ENCODE results near the gene CYTH3. TPM values are rescaled to one million over a fixed set of nuclear protein-coding genes. Genes with fewer than 3 reads are reported as not detected.

Gene CYTH3
- polyA plus RNA-seq, 2 of the 4 experiments (the other 2 are of a cell fraction) = 18.6 to 24.2 TPM

GRCh38 chr7:6162650-6163366 is 109.6 kb downstream of the CYTH3 start:
- H3K4me1 ChIP-seq = no peaks in the 10 kb centered on the region
- H3K27ac ChIP-seq = no peak overlapping the region
- no peak overlapping the region for H3K4me3 ChIP-seq
- no peak for ATAC-seq
- ChIA-PET POLR2A (no interaction called here), CTCF (interaction anchor here (0.6 to 5.8 kb wide), 4 partner anchors 10 to 162 kb away, joined by 3 to 102 read pairs (median 4); no protein-coding TSS in a partner anchor)
- no peaks in the 10 kb centered on the region for H3K9me3 ChIP-seq
- TF ChIP-seq FOXS1 (CRISPR knock-in tag; IDR thresholded peaks at IDR 0.05) (no peak), CHD2 (IDR thresholded peaks at IDR 0.05; ENCODE audit: low read length, partially characterized antibody) (no peak), NPAS2 (CRISPR knock-in tag; IDR thresholded peaks at IDR 0.05; ENCODE audit: borderline replicate concordance) (no peak), JUN (IDR thresholded peaks at IDR 0.05) (no peak), ZC3H11A (IDR thresholded peaks at IDR 0.05) (no peak), GATA3 (IDR thresholded peaks at IDR 0.05; ENCODE audit: borderline replicate concordance) (no peak), HEYL (CRISPR knock-in tag; IDR thresholded peaks at IDR 0.05) (no peak), CHD4 (IDR thresholded peaks at IDR 0.05; ENCODE audit: borderline replicate concordance) (no peak)
- WGBS (ENCODE audit: missing lambda C conversion rate) = 89% methylated on average over 18 of the region's 18 CpGs
- no peak for FAIRE-seq
- no peak for DNase-seq (ENCODE audit: low read depth in 1 of 2, low spot score in 1 of 2)
- H3K4me2 ChIP-seq = no peak overlapping the region

- no peaks in the 10 kb centered on the region for H3K9me3 ChIP-seq
- H3K4me3 ChIP-seq = no peak overlapping the region
- FAIRE-seq (no peak), DNase-seq (ENCODE audit: low read depth in 1 of 2, low spot score in 1 of 2) (no peak), ATAC-seq (no peak)
- H3K27ac ChIP-seq = no peak overlapping the region
- POLR2A ChIA-PET = no interaction called here
- TF ChIP-seq MAZ (IDR thresholded peaks at IDR 0.05; ENCODE audit: borderline replicate concordance, low read depth, low read length) = no peak
- no peak for TF ChIP-seq KDM1A (IDR thresholded peaks at IDR 0.05; ENCODE audit: low read depth)
- no peak for TF ChIP-seq JUN (IDR thresholded peaks at IDR 0.05)
- TF ChIP-seq HES2 (IDR thresholded peaks at IDR 0.05) = no peak
- no peak for TF ChIP-seq PHF8 (IDR thresholded peaks at IDR 0.05; ENCODE audit: borderline replicate concordance, low read depth)
- no peak for TF ChIP-seq CBX8 (IDR thresholded peaks at IDR 0.05)
- TF ChIP-seq, protein P1, sequence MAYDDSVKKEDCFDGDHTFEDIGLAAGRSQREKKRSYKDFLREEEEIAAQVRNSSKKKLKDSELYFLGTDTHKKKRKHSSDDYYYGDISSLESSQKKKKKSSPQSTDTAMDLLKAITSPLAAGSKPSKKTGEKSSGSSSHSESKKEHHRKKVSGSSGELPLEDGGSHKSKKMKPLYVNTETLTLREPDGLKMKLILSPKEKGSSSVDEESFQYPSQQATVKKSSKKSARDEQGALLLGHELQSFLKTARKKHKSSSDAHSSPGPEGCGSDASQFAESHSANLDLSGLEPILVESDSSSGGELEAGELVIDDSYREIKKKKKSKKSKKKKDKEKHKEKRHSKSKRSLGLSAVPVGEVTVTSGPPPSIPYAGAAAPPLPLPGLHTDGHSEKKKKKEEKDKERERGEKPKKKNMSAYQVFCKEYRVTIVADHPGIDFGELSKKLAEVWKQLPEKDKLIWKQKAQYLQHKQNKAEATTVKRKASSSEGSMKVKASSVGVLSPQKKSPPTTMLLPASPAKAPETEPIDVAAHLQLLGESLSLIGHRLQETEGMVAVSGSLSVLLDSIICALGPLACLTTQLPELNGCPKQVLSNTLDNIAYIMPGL (CRISPR knock-in tag; IDR thresholded peaks at IDR 0.05; ENCODE audit: borderline replicate concordance) = no peak
- no peak for TF ChIP-seq KDM5A (IDR thresholded peaks at IDR 0.05)
- no peak for TF ChIP-seq ZC3H11A (IDR thresholded peaks at IDR 0.05)
- no peak for TF ChIP-seq GATA3 (IDR thresholded peaks at IDR 0.05; ENCODE audit: borderline replicate concordance)
- TF ChIP-seq HOXA7 (CRISPR knock-in tag; IDR thresholded peaks at IDR 0.05) = no peak
- no peak for TF ChIP-seq NR3C1 (IDR thresholded peaks at IDR 0.05)
- TF ChIP-seq, protein P2, sequence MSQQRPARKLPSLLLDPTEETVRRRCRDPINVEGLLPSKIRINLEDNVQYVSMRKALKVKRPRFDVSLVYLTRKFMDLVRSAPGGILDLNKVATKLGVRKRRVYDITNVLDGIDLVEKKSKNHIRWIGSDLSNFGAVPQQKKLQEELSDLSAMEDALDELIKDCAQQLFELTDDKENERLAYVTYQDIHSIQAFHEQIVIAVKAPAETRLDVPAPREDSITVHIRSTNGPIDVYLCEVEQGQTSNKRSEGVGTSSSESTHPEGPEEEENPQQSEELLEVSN (IDR thresholded peaks at IDR 0.05; ENCODE audit: borderline replicate concordance, low read depth) = no peak
- no peak for TF ChIP-seq RFX5 (IDR thresholded peaks at IDR 0.05)
- no peak for TF ChIP-seq MAFK (IDR thresholded peaks at IDR 0.05; ENCODE audit: partially characterized antibody)
- CTCF ChIA-PET = interaction anchor here (0.6 to 5.8 kb wide), 4 partner anchors 10 to 162 kb away, joined by 3 to 102 read pairs (median 4); no protein-coding TSS in a partner anchor
- H3K4me1 ChIP-seq = no peaks in the 10 kb centered on the region
- 95% methylated on average over 8 of the region's 8 CpGs for WGBS (ENCODE audit: missing lambda C conversion rate)
- no peak overlapping the region for H3K4me2 ChIP-seq
Observed at GRCh38 chr7:6162331-6162620, 110.1 kb downstream of the CYTH3 start.

Data from A549 (cell line).